ENCODE data around the gene TMED10. TPM values are rescaled to one million over a fixed set of nuclear protein-coding genes. Genes with fewer than 3 reads are reported as not detected.

The TMED10 gene
- total RNA-seq, 1 donor from 2014 or later = 380 TPM

DNA sequence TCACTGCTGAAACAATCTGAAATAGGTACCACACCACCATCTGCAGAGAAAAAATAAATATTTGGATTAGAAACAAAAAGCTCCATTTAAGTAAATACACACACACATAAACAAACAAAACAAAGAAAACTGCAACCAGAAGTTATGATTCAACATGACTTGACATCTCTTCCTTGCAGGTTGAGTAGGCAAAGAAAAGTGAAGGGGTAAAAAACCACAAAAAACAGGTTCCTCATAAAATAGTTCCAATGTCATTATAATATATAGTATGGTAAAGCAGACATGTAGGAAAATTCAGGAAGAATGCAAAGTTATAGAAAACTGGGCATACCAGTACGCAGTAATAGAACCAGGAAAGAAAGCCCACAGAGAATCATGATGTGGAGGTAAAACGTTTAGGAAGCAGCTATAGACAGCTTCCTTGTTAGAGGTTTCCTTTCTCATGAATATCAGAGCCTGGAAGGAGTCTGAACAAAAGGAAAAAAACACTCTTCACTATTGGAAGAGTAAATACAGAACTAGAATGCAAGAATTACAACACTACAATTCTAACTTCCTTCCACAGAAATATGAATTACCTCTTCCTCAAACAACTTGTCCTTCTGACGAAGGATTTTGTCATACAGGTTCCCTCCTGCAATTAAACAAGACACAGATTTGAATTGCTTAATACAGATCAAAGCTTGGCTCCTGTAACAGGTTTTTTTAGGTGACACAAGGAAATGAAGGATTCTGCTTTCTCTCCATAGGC is 55.7 kb downstream of the TMED10 start:
- Mint-ChIP-seq H3K27me3 (ENCODE audit: unreplicated experiment) (no peaks in the 10 kb centered on the region), H3K9me3 (ENCODE audit: unreplicated experiment) (no peaks in the 10 kb centered on the region), H3K27ac (ENCODE audit: unreplicated experiment) (no peak overlapping the region)

DNA sequence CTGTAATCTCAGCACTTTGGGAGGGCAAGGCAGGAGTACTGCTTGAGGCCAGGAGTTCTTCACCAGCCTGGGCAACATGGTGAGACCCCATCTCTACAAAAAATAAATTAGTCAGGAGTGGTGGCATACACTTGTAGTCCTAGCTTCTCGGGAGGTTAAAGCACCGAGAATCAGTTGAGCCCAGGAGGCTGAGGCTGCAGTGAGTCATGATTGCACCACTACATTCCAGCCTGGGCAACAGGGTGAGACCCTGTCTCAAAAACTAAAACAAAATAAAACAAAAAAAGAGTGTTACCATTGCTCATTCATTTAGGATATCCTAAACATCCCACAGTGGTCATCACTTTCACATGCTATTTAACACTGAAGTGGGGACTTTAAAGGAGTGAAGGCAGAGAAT is 57.4 kb downstream of the TMED10 start:
- Mint-ChIP-seq H3K4me3 (ENCODE audit: unreplicated experiment) (no peak overlapping the region), H3K9me3 (ENCODE audit: unreplicated experiment) (no peaks in the 10 kb centered on the region), H3K36me3 (ENCODE audit: unreplicated experiment) (peaks cover 37% of the 10 kb centered on the region), H3K4me1 (ENCODE audit: unreplicated experiment) (peaks cover 4% of the 10 kb centered on the region), H3K27ac (ENCODE audit: unreplicated experiment) (no peak overlapping the region), H3K27me3 (ENCODE audit: unreplicated experiment) (no peaks in the 10 kb centered on the region)
- no peak for DNase-seq (ENCODE audit: extremely low spot score, unreplicated experiment)
- TF ChIP-seq, protein P1, sequence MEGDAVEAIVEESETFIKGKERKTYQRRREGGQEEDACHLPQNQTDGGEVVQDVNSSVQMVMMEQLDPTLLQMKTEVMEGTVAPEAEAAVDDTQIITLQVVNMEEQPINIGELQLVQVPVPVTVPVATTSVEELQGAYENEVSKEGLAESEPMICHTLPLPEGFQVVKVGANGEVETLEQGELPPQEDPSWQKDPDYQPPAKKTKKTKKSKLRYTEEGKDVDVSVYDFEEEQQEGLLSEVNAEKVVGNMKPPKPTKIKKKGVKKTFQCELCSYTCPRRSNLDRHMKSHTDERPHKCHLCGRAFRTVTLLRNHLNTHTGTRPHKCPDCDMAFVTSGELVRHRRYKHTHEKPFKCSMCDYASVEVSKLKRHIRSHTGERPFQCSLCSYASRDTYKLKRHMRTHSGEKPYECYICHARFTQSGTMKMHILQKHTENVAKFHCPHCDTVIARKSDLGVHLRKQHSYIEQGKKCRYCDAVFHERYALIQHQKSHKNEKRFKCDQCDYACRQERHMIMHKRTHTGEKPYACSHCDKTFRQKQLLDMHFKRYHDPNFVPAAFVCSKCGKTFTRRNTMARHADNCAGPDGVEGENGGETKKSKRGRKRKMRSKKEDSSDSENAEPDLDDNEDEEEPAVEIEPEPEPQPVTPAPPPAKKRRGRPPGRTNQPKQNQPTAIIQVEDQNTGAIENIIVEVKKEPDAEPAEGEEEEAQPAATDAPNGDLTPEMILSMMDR (IDR thresholded peaks at IDR 0.05) = no peak

More for the DNA sequence above, 55.7 kb downstream of the TMED10 start:
- no peak for DNase-seq (ENCODE audit: extremely low spot score, unreplicated experiment)
- H3K4me3 Mint-ChIP-seq (ENCODE audit: unreplicated experiment) = no peak overlapping the region
- TF ChIP-seq, protein P1 (IDR thresholded peaks at IDR 0.05) = no peak
- peaks cover 19% of the 10 kb centered on the region for H3K4me1 Mint-ChIP-seq (ENCODE audit: unreplicated experiment)
- peaks cover 33% of the 10 kb centered on the region for H3K36me3 Mint-ChIP-seq (ENCODE audit: unreplicated experiment)

DNA sequence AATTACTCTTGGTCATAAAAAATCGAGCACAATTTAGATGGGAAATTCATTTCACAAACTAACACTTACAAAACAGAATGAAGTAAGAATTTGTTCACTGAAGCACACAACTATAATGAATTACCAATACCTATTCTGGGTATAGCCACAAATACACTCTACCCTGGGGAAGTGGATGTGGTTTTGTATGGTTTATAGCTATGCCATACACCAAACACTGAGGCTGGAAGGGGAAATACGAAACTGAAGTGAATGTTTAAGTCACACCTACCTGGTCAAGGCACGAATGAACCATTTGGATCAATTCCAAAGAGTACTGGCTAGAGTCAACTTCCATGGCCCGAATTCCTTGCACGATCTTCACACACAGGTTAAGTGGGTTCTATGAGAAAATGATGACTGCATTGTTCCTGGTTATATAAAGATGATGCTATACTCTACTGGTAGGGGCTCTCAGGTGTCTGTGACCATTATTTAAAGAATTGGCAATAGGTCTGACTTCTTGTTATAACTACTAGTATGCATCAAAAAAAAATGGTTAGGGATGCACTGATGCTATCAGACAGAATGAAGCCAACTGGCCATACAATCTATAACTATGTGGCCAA is 62.4 kb downstream of the TMED10 start:
- no peaks in the 10 kb centered on the region for H3K4me1 Mint-ChIP-seq (ENCODE audit: unreplicated experiment)
- TF ChIP-seq, protein P1 (IDR thresholded peaks at IDR 0.05) = no peak
- H3K27ac Mint-ChIP-seq (ENCODE audit: unreplicated experiment) = no peak overlapping the region
- H3K4me3 Mint-ChIP-seq (ENCODE audit: unreplicated experiment) = no peak overlapping the region
- no peaks in the 10 kb centered on the region for H3K9me3 Mint-ChIP-seq (ENCODE audit: unreplicated experiment)
- no peaks in the 10 kb centered on the region for H3K27me3 Mint-ChIP-seq (ENCODE audit: unreplicated experiment)
- peaks cover 63% of the 10 kb centered on the region for H3K36me3 Mint-ChIP-seq (ENCODE audit: unreplicated experiment)
- no peak for DNase-seq (ENCODE audit: extremely low spot score, unreplicated experiment)

DNA sequence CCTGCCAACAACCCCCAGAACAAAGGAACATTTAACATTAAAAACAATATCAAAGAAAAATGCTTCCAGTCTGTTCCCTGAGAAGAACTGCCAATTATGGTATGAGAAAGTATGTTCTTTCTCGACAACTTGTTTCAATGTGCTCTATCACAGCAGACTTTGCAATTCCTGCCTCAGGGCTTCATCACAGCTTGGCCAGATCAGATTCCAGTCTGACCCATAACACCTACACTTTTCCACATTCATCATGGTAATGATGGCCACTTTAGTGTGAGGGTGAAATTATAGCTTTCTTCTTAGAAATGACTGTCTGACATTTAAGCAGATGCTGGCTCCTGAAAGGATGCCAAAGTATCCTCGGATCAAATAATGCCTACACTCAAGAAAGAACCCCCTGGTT is 66.5 kb downstream of the TMED10 start:
- Mint-ChIP-seq H3K36me3 (ENCODE audit: unreplicated experiment) (peaks cover 65% of the 10 kb centered on the region), H3K4me3 (ENCODE audit: unreplicated experiment) (no peak overlapping the region), H3K9me3 (ENCODE audit: unreplicated experiment) (no peaks in the 10 kb centered on the region)

DNA sequence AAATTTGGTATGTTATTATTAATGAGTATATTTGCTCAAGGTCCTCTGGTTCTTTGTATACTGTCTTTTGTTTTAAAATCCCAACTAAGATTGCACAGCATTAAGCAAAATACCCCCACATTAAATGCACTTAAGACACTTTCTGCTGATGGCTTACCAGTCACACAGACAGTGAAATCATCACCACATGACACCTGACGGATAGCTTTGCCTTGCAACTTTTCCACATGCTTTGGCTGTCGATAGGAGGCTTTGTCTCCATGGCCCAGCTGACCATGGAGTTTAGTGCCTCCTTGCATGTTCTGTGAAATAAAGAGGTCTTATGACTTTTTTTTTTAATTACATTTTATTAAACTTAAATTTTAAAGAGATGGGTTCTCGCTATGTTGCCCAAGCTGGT is 69.2 kb downstream of the TMED10 start:
- no peak for DNase-seq (ENCODE audit: extremely low spot score, unreplicated experiment)
- Mint-ChIP-seq H3K27ac (ENCODE audit: unreplicated experiment) (no peak overlapping the region), H3K4me3 (ENCODE audit: unreplicated experiment) (no peak overlapping the region), H3K27me3 (ENCODE audit: unreplicated experiment) (no peaks in the 10 kb centered on the region), H3K9me3 (ENCODE audit: unreplicated experiment) (no peaks in the 10 kb centered on the region), H3K4me1 (ENCODE audit: unreplicated experiment) (no peaks in the 10 kb centered on the region), H3K36me3 (ENCODE audit: unreplicated experiment) (peaks cover 65% of the 10 kb centered on the region)
- TF ChIP-seq, protein P1 (IDR thresholded peaks at IDR 0.05) = no peak

More for the DNA sequence above, 66.5 kb downstream of the TMED10 start:
- H3K27me3 Mint-ChIP-seq (ENCODE audit: unreplicated experiment) = no peaks in the 10 kb centered on the region
- no peak overlapping the region for H3K27ac Mint-ChIP-seq (ENCODE audit: unreplicated experiment)
- no peaks in the 10 kb centered on the region for H3K4me1 Mint-ChIP-seq (ENCODE audit: unreplicated experiment)
- no peak for DNase-seq (ENCODE audit: extremely low spot score, unreplicated experiment)
- TF ChIP-seq, protein P1 (IDR thresholded peaks at IDR 0.05) = no peak
